Uterus (tissue), 4 donors: ENCODE data around the gene MISFA. TPM values are rescaled to one million over a fixed set of nuclear protein-coding genes. Genes with fewer than 3 reads are reported as not detected.

Source experiments
- DNase-seq, 2 donors: peaks; one replicate each; pipeline ENCODE4 v3.0.0-alpha.2; 2019 to 2020
- H3K27ac ChIP-seq, 2 donors: fragments of 200-600 bp; sonication (generic); 1 replicate in 1 of 2; 2 replicates in 1 of 2; pipeline ENCODE4 v1.5.1; 2016 to 2018
- H3K27me3 ChIP-seq, 2 donors: fragments of 200-600 bp; sonication (generic); one replicate each; pipeline ENCODE4 v1.5.1; 2018 to 2019; ENCODE audit warnings: control low read depth in 1 of 2
- H3K36me3 ChIP-seq, 2 donors: fragments of 200-600 bp; sonication (generic); one replicate each; pipeline ENCODE4 v1.5.1; 2019; ENCODE audit warnings: control low read depth in 1 of 2
- H3K4me1 ChIP-seq, 2 donors: fragments of 200-600 bp; sonication (generic); one replicate each; pipeline ENCODE4 v1.5.1; 2018 to 2019; ENCODE audit warnings: control low read depth in 1 of 2
- H3K4me3 ChIP-seq, 2 donors: fragments of 200-600 bp; sonication (generic); 1 replicate in 1 of 2; 2 replicates in 1 of 2; pipeline ENCODE4 v1.5.1; 2018 to 2019; ENCODE audit warnings: mild to moderate bottlenecking in 1 of 2
- H3K9me3 ChIP-seq, 2 donors: fragments of 200-600 bp; sonication (generic); one replicate each; pipeline ENCODE4 v1.5.1; 2019; ENCODE audit warnings: control low read depth in 1 of 2
- POLR2A ChIP-seq, 2 donors: fragments of 450-650 bp; IDR thresholded peaks; one replicate each; pipeline ENCODE4 v1.6.1; 2016; ENCODE audit warnings: antibody characterized with exemption in 2 of 2, mild to moderate bottlenecking in 1 of 2, moderate library complexity in 1 of 2
- intact Hi-C: fragments of 100-400 bp; cut with DNase I; formaldehyde crosslinking; loops from one replicate; pipeline ENCODE4 v1.15.1; 2023; ENCODE audit warnings: low total_unique reads
- total RNA-seq, 4 donors: library from RNA; depleted of rRNA in 3 of 4; stranded (reverse); fragments of >200 nt in 3 of 4; gene quantifications; one replicate each; pipeline versions ENCODE4 v1.1.0 to v1.2.4, GENCODE V29; 2014 to 2023
- TF ChIP-seq, protein P1 (sequence below), 4 experiments: fragments of 200-600 bp in 2 of 4; fragments of 450-650 bp in 2 of 4; sonication (generic) in 2 of 4; IDR thresholded peaks; one replicate each; pipeline ENCODE4 v1.5.1; 2016 to 2019; ENCODE audit warnings: antibody characterized with exemption in 4 of 4, mild to moderate bottlenecking in 2 of 4, moderate library complexity in 1 of 4
- donor health status: DM: yes; HTN: yes; CAD: no.

The MISFA gene
- total RNA-seq, 4 donors from 2014 or later, result 5.6 TPM; not detected in 3

DNA sequence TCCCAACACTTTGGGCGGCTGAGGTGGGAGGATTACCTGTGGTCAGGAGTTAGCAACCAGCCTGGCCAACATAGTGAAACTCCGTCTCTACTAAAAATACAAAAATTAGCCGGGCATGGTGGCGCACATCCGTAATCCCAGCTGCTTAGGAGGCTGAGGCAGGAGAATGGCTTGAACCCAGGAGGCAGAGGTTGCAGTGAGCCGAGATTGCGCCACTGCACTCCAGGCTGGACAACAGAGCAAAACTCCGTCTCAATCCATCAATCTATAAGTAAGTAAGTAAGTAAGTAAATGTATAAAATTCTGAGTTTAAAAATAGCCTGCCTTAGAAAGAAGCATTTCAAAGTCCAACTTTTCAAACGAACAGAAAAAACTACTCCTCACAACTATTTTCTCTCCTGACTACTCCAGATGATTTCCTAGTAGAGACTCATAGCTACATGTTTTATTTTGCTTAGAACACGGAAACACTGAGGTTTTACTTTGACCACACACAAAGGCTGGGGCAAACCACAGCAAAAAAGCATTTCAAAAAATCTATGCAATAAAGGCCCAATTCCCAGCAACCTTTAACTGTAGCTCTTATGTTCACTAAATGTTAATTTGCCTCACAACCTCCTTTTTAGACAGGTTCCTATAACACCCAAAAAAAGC, 18.2 kb downstream of the MISFA start:
- no peaks in the 10 kb centered on the region for H3K36me3 ChIP-seq
- no peak for DNase-seq
- H3K27ac ChIP-seq, result peak overlapping the region; percentile 28 to 52
- TF ChIP-seq, protein P1, sequence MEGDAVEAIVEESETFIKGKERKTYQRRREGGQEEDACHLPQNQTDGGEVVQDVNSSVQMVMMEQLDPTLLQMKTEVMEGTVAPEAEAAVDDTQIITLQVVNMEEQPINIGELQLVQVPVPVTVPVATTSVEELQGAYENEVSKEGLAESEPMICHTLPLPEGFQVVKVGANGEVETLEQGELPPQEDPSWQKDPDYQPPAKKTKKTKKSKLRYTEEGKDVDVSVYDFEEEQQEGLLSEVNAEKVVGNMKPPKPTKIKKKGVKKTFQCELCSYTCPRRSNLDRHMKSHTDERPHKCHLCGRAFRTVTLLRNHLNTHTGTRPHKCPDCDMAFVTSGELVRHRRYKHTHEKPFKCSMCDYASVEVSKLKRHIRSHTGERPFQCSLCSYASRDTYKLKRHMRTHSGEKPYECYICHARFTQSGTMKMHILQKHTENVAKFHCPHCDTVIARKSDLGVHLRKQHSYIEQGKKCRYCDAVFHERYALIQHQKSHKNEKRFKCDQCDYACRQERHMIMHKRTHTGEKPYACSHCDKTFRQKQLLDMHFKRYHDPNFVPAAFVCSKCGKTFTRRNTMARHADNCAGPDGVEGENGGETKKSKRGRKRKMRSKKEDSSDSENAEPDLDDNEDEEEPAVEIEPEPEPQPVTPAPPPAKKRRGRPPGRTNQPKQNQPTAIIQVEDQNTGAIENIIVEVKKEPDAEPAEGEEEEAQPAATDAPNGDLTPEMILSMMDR (IDR thresholded peaks at IDR 0.05), result no peak
- no peak for TF ChIP-seq POLR2A (IDR thresholded peaks at IDR 0.05)
- H3K9me3 ChIP-seq, result no peaks in the 10 kb centered on the region
- no peak overlapping the region for H3K4me3 ChIP-seq
- H3K27me3 ChIP-seq, result no peaks in the 10 kb centered on the region
- intact Hi-C loops, result no loop called here
- no peaks in the 10 kb centered on the region for H3K4me1 ChIP-seq

DNA sequence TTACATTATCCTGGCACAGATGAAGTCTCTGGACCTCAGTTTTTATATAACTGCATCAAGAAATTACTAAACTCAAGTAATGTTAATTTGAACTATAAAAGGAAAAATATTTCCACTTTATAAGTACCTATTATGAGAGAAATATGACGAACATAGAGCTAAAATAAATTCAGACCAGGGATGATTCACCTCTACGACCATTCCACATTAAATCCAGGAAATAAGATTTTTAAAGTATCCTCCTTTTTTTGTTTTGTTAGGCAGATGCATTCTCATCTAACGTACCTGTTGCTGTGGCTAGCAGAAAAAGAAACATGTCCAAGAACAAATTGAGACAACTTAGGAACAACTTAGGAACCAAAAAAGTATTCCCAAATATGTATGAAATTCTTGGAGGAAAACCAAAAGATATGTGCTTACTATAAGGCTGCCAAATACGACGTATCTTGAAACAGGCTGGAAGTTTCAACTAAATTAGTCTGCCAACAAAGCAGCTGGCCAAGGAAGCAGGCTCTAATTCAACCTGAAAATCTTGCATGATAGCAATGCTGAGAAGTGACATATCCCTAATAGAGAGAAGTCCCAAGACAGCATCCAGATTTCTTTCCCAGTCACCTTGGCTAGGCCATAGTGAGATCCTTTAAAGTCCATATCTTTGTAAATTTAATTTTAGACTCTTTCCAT, 18.9 kb downstream of the MISFA start:
- H3K9me3 ChIP-seq, result no peaks in the 10 kb centered on the region
- no peak for DNase-seq
- H3K4me3 ChIP-seq, result no peak overlapping the region
- no peaks in the 10 kb centered on the region for H3K36me3 ChIP-seq
- intact Hi-C loops, result no loop called here
- no peaks in the 10 kb centered on the region for H3K27me3 ChIP-seq
- TF ChIP-seq POLR2A (IDR thresholded peaks at IDR 0.05), result no peak
- TF ChIP-seq, protein P1 (IDR thresholded peaks at IDR 0.05), result no peak
- peak overlapping the region in 1 of 2 donors; percentile 52 for H3K27ac ChIP-seq
- no peaks in the 10 kb centered on the region for H3K4me1 ChIP-seq

DNA sequence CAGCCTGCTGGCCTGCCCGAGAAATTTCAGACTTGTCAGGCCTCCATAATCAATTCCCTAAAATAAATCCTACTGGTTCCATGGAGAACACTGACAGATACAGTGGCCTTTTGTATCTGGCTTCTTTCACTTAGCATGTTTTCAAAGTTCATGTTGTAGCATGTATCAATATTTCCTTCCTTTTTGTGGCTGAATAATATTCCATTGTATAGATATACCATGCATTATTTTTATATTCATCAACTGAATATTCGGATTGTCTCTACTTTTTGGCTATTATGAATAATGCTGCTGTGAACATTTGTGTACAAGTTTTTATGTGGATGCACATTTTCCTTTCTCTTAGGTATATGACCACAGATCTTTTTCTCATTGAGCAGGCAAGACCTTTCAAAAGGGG, 24.1 kb downstream of the MISFA start:
- Histone ChIP-seq H3K27ac (no peak overlapping the region), H3K4me3 (no peak overlapping the region), H3K27me3 (no peaks in the 10 kb centered on the region), H3K9me3 (no peaks in the 10 kb centered on the region), H3K4me1 (no peaks in the 10 kb centered on the region), H3K36me3 (no peaks in the 10 kb centered on the region)
- no peak for TF ChIP-seq POLR2A (IDR thresholded peaks at IDR 0.05)
- TF ChIP-seq, protein P1 (IDR thresholded peaks at IDR 0.05), result no peak
- intact Hi-C loops, result no loop called here
- DNase-seq, result no peak

DNA sequence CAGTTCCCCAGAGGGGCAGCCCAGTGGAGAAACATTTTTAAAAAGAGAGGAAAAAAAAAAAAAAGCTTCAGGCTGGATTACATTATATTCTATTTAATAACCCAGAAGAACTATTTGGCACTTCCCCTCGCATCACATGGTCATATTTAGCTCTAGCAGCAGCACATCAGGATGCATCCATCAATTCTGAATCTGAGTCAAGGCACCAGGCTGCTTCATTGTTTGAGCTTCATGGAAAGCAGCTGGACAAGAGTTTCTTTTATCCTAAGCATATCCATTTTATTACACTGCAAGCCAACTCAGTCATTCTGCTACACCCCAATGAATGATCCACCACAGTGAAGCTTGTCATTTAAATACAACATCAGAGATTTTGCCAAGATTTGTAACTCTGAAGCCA, 24.6 kb downstream of the MISFA start:
- no peaks in the 10 kb centered on the region for H3K36me3 ChIP-seq
- TF ChIP-seq POLR2A (IDR thresholded peaks at IDR 0.05), result no peak
- TF ChIP-seq, protein P1 (IDR thresholded peaks at IDR 0.05), result no peak
- no peak overlapping the region for H3K4me3 ChIP-seq
- no peaks in the 10 kb centered on the region for H3K9me3 ChIP-seq
- intact Hi-C loops, result no loop called here
- H3K27ac ChIP-seq, result no peak overlapping the region
- DNase-seq, result no peak
- H3K27me3 ChIP-seq, result no peaks in the 10 kb centered on the region
- no peaks in the 10 kb centered on the region for H3K4me1 ChIP-seq

DNA sequence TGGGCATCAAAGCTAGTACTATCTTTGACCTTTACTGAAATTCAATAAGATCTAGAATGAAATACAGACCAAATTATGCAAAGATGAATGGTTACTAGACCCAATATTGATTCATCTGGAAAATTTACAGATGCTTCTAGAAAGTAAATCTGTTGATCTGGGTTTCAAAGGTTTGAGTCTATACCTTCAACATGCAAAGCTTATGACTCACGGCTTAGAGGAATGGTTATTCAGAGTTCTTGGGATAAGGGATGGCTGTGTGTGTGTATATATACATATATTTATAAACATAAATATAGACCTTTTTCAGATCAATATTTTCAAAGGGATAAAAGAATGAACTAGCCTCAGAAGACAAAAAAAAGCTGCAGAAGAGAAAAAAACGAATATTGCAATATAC, 33.3 kb downstream of the MISFA start:
- TF ChIP-seq, protein P1 (IDR thresholded peaks at IDR 0.05), result no peak
- TF ChIP-seq POLR2A (IDR thresholded peaks at IDR 0.05), result no peak
- no peak for DNase-seq
- Histone ChIP-seq H3K4me1 (peaks cover 0 to 11% of the 10 kb centered on the region in 2 donors), H3K4me3 (peak overlapping the region in 1 of 2 donors; percentile 81), H3K27ac (no peak overlapping the region), H3K27me3 (no peaks in the 10 kb centered on the region), H3K36me3 (no peaks in the 10 kb centered on the region), H3K9me3 (no peaks in the 10 kb centered on the region)
- intact Hi-C loops, result loop anchor here (10.0 kb wide), 1 partner anchor 72 kb away; no protein-coding TSS in a partner anchor
